Bone marrow (tissue), 2 donors: ENCODE measurements around the gene ERN1.
A peak's percentile ranks its signal among the peaks of the same experiment; 100 is the strongest.

Experiments
- DNase-seq, 2 donors: peaks; one replicate each; lab custom pipeline; 2025; lab: John Stamatoyannopoulos, UW

The ERN1 gene

GRCh38 chr17:64004218-64004770, 125.7 kb downstream of the ERN1 start:
- DNase-seq: no peak

GRCh38 chr17:64003526-64004121, 126.3 kb downstream of the ERN1 start:
- DNase-seq: no peak

GRCh38 chr17:64002658-64003525, 127.1 kb downstream of the ERN1 start:
- no peak for DNase-seq

GRCh38 chr17:64001763-64002529, 128.0 kb downstream of the ERN1 start:
- no peak for DNase-seq

- DNase-seq: no peak
Observed at GRCh38 chr17:64001091-64001579, 128.8 kb downstream of the ERN1 start.

- DNase-seq: no peak
Observed at GRCh38 chr17:63999680-64000531, 130.0 kb downstream of the ERN1 start.

- no peak for DNase-seq
Observed at GRCh38 chr17:63998721-63999679, 130.9 kb downstream of the ERN1 start.

- DNase-seq: peak; percentile 24 to 38
Observed at GRCh38 chr17:63998050-63998720, 131.8 kb downstream of the ERN1 start, which contains the start of gene PRR29. TSS of gene PRR29 (plus strand) at chr17:63998351. CDS start at chr17:63998365, 14 bp downstream.

GRCh38 chr17:63997341-63998048, 132.4 kb downstream of the ERN1 start:
- no peak for DNase-seq

- no peak for DNase-seq
Observed at GRCh38 chr17:63996430-63997182, 133.3 kb downstream of the ERN1 start.

- DNase-seq: no peak
Observed at GRCh38 chr17:63995626-63996025, 134.3 kb downstream of the ERN1 start.

- DNase-seq: no peak
Observed at GRCh38 chr17:63993368-63993985, 136.5 kb downstream of the ERN1 start.

GRCh38 chr17:63991611-63992010, 138.3 kb downstream of the ERN1 start:
- DNase-seq: no peak

- no peak for DNase-seq
Observed at GRCh38 chr17:63989622-63990345, 140.2 kb downstream of the ERN1 start.
